PC-3 (cell line): ENCODE data around the gene MSI2. TPM values are rescaled to one million over a fixed set of nuclear protein-coding genes. Genes with fewer than 3 reads are reported as not detected.

ENCODE experiments used
- ATAC-seq: fragments of 200-7000 bp; cut with Tn5 transposase; 2 replicates; pipeline ENCODE4 v1.9.1; 2020; ENCODE audit warnings: mild to moderate bottlenecking, moderate library complexity
- BruUV-seq: library from RNA; stranded (reverse); fragments of 400-500 nt; replicated peaks from 2 replicates; lab custom pipeline; 2021; lab: Mats Ljungman, UMichigan
- CTCF ChIA-PET: fragments of 300-600 bp; sonication (Branson Sonifier 250); formaldehyde crosslinking; loops from one replicate; lab custom pipeline; 2022; ENCODE audit warnings: antibody characterized with exemption; lab: Charles Lee
- POLR2A ChIA-PET: fragments of 300-600 bp; sonication (Branson Sonifier 250); formaldehyde crosslinking; loops from one replicate; lab custom pipeline; 2022; ENCODE audit warnings: antibody characterized with exemption; ENCODE audit not compliant: unreplicated experiment; lab: Charles Lee
- DNase-seq: peaks from one replicate; pipeline ENCODE4 v3.0.0-alpha.2; 2015
- H2AFZ ChIP-seq: fragments of 300-600 bp; sonication (generic); 2 replicates; pipeline ENCODE4 v1.6.0; 2016; ENCODE audit warnings: antibody characterized with exemption, low read length
- H3F3A ChIP-seq: fragments of 300-600 bp; sonication (generic); one replicate; pipeline ENCODE4 v1.6.0; 2017; ENCODE audit warnings: antibody characterized with exemption, low read length, control low read depth, mild to moderate bottlenecking; ENCODE audit not compliant: unreplicated experiment
- H3K27ac ChIP-seq: fragments of 300-600 bp; sonication (generic); 2 replicates; pipeline ENCODE4 v1.5.1; 2016; ENCODE audit warnings: mild to moderate bottlenecking, low read length
- H3K27me3 ChIP-seq: fragments of 300-600 bp; sonication (generic); 2 replicates; pipeline ENCODE4 v1.6.1; 2016; ENCODE audit warnings: low read length, mixed read lengths
- H3K36me3 ChIP-seq: fragments of 300-600 bp; sonication (generic); 2 replicates; pipeline ENCODE4 v1.6.1; 2016; ENCODE audit warnings: low read depth, mixed run types, low read length, mixed read lengths
- H3K4me1 ChIP-seq: fragments of 300-600 bp; sonication (generic); 2 replicates; pipeline ENCODE4 v1.5.1; 2016; ENCODE audit warnings: low read length; ENCODE audit not compliant: insufficient read depth
- H3K4me2 ChIP-seq: fragments of 300-600 bp; sonication (generic); 2 replicates; pipeline ENCODE4 v1.6.0; 2016; ENCODE audit warnings: low read length
- H3K4me3 ChIP-seq: fragments of 300-600 bp; sonication (generic); 2 replicates; pipeline ENCODE4 v1.5.1; 2016; ENCODE audit warnings: mild to moderate bottlenecking, low read length, mixed read lengths
- H3K79me2 ChIP-seq: fragments of 300-600 bp; sonication (generic); 2 replicates; pipeline ENCODE4 v1.6.1; 2017; ENCODE audit warnings: low read length, mixed read lengths
- H3K9ac ChIP-seq: fragments of 300-600 bp; sonication (generic); 2 replicates; pipeline ENCODE4 v1.6.0; 2016; ENCODE audit warnings: mild to moderate bottlenecking, low read length
- H3K9me2 ChIP-seq: fragments of 300-600 bp; sonication (generic); replicated peaks from 2 replicates; pipeline ENCODE4 v1.6.1; 2016; ENCODE audit warnings: mixed run types, low read length, mixed read lengths
- H3K9me3 ChIP-seq: fragments of 300-600 bp; sonication (generic); 2 replicates; pipeline ENCODE4 v1.6.1; 2016; ENCODE audit warnings: low read length, mixed read lengths
- H4K20me1 ChIP-seq: fragments of 300-600 bp; sonication (generic); 2 replicates; pipeline ENCODE4 v1.6.1; 2016; ENCODE audit warnings: low read length, mixed read lengths
- CTCF ChIP-seq: fragments of 300-600 bp; sonication (generic); conservative IDR thresholded peaks from 2 replicates; pipeline ENCODE4 v1.5.1; 2017; ENCODE audit warnings: antibody characterized with exemption, low read depth, mild to moderate bottlenecking, low read length
- EZH2 ChIP-seq: fragments of 300-600 bp; sonication (generic); IDR thresholded peaks from one replicate; pipeline ENCODE4 v1.6.1; 2017; ENCODE audit warnings: antibody characterized with exemption, mild to moderate bottlenecking, low read length; ENCODE audit not compliant: unreplicated experiment
- EZH2phosphoT487 ChIP-seq: fragments of 300-600 bp; sonication (generic); IDR thresholded peaks from 2 replicates; pipeline ENCODE4 v1.6.1; 2018; ENCODE audit warnings: mild to moderate bottlenecking, antibody characterized with exemption, low read length, borderline replicate concordance
- intact Hi-C: fragments of 100-400 bp; cut with micrococcal nuclease; formaldehyde crosslinking; loops from 2 replicates; pipeline ENCODE4 v1.9.0; 2023
- total RNA-seq: library from RNA; depleted of rRNA; stranded (reverse); fragments of >200 nt; gene quantifications from 2 replicates; pipeline ENCODE4 v1.2.3, GENCODE V29; 2014

MSI2 gene
- total RNA-seq, 1 experiment from 2014 or later = 54.7 TPM

DNA sequence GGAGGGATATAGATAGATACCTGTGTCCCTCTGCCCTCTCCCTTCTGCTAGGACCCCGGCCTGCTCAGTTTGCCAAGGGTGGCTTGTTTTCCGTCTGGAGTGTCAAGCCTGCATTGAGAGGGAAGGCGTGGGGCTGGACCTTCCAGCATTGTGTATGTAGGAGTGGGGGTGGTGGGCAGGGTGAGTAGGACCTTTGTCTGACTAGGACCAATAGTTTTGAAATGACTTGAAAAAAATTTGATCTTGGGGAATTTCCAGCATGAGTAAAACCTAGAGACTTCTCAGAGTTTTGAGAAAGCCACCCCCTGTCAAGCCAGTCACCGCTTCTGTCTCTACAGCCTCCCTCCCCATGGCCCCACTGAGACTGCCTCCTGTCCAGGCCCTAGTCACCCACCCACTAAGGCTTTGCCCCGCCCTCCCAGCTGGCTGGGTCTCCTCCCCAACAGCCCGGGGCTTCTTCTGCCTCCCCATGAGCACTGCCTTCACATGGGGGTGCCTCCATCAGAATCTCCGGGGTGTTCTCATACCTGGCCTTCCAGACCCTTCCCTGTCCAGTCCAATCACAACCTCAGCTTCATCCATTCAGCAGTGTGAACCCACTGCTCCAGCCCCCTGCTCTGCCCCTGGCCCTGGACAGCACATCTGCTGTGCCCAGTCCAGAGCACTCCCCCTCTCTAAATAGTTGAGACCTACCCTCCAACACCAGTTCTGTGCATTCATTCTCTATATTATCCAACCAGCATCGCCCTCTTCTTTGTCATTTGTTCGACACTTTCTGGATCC lies 207.0 kb downstream of the MSI2 start:
- TF ChIP-seq CTCF (no peak), EZH2phosphoT487 (no peak), EZH2 (no peak)
- H4K20me1 ChIP-seq = no peaks in the 10 kb centered on the region
- ChIA-PET CTCF (no interaction called here), POLR2A (no interaction called here)
- no peak overlapping the region for H3K4me3 ChIP-seq
- H3F3A ChIP-seq = no peaks in the 10 kb centered on the region
- peaks cover 20% of the 10 kb centered on the region for H3K4me1 ChIP-seq
- DNase-seq (peak; percentile 73), ATAC-seq (peak; percentile 18; the same call in 1 of the 2 replicates)
- H3K9me2 ChIP-seq = no peaks in the 10 kb centered on the region
- no peaks in the 10 kb centered on the region for H3K79me2 ChIP-seq
- no peaks in the 10 kb centered on the region for H3K27me3 ChIP-seq
- no peaks in the 10 kb centered on the region for H3K9me3 ChIP-seq
- H3K36me3 ChIP-seq = no peaks in the 10 kb centered on the region
- no TSS peak for BruUV-seq
- peak overlapping the region; percentile 66 for H3K27ac ChIP-seq
- H2AFZ ChIP-seq = no peak overlapping the region
- H3K9ac ChIP-seq = peak overlapping the region; percentile 42; the same call in 1 of the 2 replicates
- 0 out of 2 replicates have a peak overlapping the region, but pooled peaks have one; percentile 7 for H3K4me2 ChIP-seq
- intact Hi-C loops = no loop called here

DNA sequence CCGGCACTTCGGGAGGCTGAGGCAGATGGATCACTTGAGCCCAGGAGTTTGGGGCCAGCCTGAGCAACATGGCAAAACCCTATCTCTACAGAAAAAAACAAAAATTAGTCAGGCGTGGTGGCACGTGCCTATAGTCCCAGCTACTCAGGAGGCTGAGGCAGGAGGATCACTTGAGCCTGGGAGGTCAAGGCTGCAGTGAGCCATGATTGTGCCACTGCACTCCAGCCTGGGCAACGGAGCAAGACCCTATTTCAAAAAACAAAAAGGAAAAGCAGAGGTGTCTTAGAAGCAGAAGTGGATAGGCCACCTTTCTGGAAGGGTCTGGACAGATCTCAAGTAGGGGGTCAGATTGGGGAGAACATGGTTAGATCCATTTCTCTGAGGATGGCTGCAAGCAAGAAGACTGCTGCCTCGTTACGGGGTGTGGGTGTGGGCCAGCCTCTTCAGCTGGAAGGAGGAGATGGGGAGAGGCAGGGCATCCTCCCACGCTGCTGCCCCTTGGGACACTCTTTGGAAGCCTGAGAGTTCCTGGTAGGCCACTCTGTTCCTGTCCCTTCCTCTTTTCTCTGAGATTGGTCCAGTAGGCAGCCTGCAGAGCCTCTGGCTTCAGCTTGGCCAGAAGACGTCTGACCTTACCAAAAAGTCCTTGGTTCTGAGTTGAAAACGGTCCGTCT lies 208.0 kb downstream of the MSI2 start:
- H3K27ac ChIP-seq = no peak overlapping the region
- CTCF ChIA-PET = no interaction called here
- no peaks in the 10 kb centered on the region for H3K27me3 ChIP-seq
- peaks cover 10% of the 10 kb centered on the region for H3K4me1 ChIP-seq
- no peaks in the 10 kb centered on the region for H3K36me3 ChIP-seq
- TF ChIP-seq EZH2 (no peak), EZH2phosphoT487 (no peak)
- no peaks in the 10 kb centered on the region for H4K20me1 ChIP-seq
- no peak overlapping the region for H2AFZ ChIP-seq
- no peaks in the 10 kb centered on the region for H3K79me2 ChIP-seq
- H3F3A ChIP-seq = no peaks in the 10 kb centered on the region
- no peak overlapping the region for H3K4me2 ChIP-seq
- intact Hi-C loops = no loop called here
- no peak for ATAC-seq
- H3K9me3 ChIP-seq = no peaks in the 10 kb centered on the region
- no peak overlapping the region for H3K4me3 ChIP-seq
- POLR2A ChIA-PET = no interaction called here
- no peak for DNase-seq
- H3K9me2 ChIP-seq = no peaks in the 10 kb centered on the region
- BruUV-seq = no TSS peak
- no peak overlapping the region for H3K9ac ChIP-seq

- intact Hi-C loops = no loop called here
- no peaks in the 10 kb centered on the region for H3K9me2 ChIP-seq
- ChIA-PET CTCF (no interaction called here), POLR2A (no interaction called here)
- H3K4me3 ChIP-seq = no peak overlapping the region
- H3K27ac ChIP-seq = no peak overlapping the region
- H3K9ac ChIP-seq = no peak overlapping the region
- no peak for TF ChIP-seq EZH2
- no peak for TF ChIP-seq EZH2phosphoT487
- no peak for TF ChIP-seq CTCF
- H3K36me3 ChIP-seq = no peaks in the 10 kb centered on the region
- H2AFZ ChIP-seq = no peak overlapping the region
- H3K27me3 ChIP-seq = no peaks in the 10 kb centered on the region
- no peak overlapping the region for H3K4me2 ChIP-seq
- no peaks in the 10 kb centered on the region for H3F3A ChIP-seq
- peaks cover 10% of the 10 kb centered on the region for H3K4me1 ChIP-seq
- DNase-seq (no peak), ATAC-seq (no peak)
- no TSS peak for BruUV-seq
- H3K9me3 ChIP-seq = no peaks in the 10 kb centered on the region
- H4K20me1 ChIP-seq = no peaks in the 10 kb centered on the region
- H3K79me2 ChIP-seq = no peaks in the 10 kb centered on the region
Observed at GRCh38 chr17:57465610-57466009, 209.3 kb downstream of the MSI2 start.
